ENCODE measurements around the gene PRKCA. TPM values are rescaled to one million over a fixed set of nuclear protein-coding genes. Genes with fewer than 3 reads are reported as not detected.

Gene PRKCA
- total and polyA plus RNA-seq, 9 of the 15 experiments (the other 6 are each of a cell fraction or from before 2014, with no cell fraction given): 3.2 to 33.0 (median 17.8) TPM

DNA sequence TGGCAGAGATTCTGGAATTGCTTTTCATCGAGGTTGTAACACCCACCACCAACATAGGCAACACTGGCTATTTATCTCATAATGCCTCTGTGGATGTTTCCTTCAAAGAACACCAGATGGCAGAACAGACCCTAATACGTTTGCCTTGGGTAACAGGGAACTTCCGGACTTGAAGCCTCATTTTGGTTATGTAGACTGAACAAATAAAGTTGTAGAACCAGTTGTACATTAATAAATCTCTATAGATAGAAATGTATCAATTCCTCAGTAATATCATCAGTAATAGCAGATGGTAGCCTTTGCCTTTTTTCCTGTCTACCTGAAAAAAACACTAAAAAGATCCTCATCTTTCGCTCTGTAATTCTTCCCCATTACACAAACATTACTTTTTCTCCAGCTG is 47.3 kb upstream of the PRKCA start (continued):
- TF ChIP-seq, protein P1, sequence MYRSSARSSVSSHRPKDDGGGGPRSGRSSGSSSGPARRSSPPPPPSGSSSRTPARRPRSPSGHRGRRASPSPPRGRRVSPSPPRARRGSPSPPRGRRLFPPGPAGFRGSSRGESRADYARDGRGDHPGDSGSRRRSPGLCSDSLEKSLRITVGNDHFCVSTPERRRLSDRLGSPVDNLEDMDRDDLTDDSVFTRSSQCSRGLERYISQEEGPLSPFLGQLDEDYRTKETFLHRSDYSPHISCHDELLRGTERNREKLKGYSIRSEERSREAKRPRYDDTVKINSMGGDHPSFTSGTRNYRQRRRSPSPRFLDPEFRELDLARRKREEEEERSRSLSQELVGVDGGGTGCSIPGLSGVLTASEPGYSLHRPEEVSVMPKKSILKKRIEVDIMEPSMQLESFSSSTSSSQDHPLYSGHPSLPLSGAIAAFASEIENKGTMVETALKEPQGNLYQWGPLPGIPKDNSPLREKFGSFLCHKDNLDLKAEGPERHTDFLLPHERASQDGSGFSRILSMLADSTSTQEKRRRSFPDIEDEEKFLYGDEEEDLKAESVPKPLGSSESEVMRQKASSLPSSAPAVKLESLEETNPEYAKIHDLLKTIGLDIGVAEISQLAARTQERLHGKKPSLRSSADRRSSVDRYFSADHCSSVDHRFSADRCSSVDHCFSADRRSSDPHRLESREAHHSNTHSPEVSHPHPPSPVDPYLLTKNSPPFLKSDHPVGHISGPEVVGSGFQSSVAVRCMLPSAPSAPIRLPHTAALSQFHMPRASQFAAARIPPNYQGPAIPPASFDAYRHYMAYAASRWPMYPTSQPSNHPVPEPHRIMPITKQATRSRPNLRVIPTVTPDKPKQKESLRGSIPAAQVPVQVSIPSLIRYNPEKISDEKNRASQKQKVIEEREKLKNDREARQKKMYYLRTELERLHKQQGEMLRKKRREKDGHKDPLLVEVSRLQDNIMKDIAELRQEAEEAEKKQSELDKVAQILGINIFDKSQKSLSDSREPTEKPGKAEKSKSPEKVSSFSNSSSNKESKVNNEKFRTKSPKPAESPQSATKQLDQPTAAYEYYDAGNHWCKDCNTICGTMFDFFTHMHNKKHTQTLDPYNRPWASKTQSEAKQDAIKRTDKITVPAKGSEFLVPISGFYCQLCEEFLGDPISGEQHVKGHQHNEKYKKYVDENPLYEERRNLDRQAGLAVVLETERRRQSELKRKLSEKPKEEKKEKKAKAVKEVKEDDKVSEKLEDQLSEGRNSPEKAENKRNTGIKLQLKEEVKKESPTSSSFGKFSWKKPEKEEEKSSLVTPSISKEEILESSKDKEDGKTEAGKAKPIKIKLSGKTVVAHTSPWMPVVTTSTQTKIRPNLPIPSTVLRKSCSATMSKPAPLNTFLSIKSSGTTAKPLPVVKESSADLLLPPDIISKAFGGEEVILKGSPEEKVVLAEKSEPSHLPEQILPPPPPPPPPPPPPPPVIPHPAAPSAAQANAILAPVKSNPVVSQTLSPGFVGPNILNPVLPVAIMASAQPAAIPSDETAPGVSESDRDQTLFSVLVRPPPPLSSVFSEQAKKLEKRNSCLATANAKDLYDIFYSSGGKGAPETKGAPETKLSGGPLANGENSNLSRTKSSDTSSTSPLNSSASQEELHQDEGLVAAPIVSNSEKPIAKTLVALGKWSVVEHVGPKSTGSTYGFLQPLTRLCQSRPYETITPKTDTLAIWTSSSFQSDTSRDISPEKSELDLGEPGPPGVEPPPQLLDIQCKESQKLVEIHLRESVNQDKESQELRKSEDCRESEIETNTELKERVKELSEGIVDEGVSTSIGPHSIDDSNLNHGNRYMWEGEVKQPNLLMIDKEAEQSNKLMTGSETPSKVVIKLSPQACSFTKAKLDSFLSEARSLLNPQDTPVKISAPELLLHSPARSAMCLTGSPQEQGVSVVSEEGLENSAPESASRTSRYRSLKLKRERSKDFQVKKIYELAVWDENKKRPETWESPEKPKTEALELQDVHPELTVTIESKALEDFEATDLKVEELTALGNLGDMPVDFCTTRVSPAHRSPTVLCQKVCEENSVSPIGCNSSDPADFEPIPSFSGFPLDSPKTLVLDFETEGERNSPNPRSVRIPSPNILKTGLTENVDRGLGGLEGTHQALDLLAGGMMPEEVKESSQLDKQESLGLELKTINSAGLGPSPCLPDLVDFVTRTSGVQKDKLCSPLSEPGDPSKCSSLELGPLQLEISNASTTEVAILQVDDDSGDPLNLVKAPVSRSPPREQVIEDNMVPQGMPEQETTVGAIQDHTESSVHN (IDR thresholded peaks at IDR 0.05; ENCODE audit: borderline replicate concordance in 1 of 2, low read depth in 1 of 2): peak in 1 of 2 experiments; percentile 40; a peak in 1 of 4 replicates
- TF ChIP-seq SIRT6 (IDR thresholded peaks at IDR 0.05; ENCODE audit: low read depth, low read length): no peak
- peak; percentile 97 to 98 for TF ChIP-seq RAD21 (CRISPR knock-in tag; conservative IDR thresholded peaks at IDR 0.05 in 1 of 2, IDR thresholded peaks at IDR 0.05 in 1 of 2)
- no peak for TF ChIP-seq SRSF7 (optimal IDR thresholded peaks at IDR 0.05; ENCODE audit: low read depth, low read length)
- TF ChIP-seq, protein P2, sequence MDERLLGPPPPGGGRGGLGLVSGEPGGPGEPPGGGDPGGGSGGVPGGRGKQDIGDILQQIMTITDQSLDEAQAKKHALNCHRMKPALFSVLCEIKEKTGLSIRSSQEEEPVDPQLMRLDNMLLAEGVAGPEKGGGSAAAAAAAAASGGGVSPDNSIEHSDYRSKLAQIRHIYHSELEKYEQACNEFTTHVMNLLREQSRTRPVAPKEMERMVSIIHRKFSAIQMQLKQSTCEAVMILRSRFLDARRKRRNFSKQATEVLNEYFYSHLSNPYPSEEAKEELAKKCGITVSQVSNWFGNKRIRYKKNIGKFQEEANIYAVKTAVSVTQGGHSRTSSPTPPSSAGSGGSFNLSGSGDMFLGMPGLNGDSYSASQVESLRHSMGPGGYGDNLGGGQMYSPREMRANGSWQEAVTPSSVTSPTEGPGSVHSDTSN (CRISPR knock-in tag; IDR thresholded peaks at IDR 0.05; ENCODE audit: low read depth): no peak
- TF ChIP-seq, protein P2 (tag; conservative IDR thresholded peaks at IDR 0.05; ENCODE audit: low read depth): no peak
- TF ChIP-seq NELFE (IDR thresholded peaks at IDR 0.05; ENCODE audit: insufficient read depth, insufficient read length): no peak
- TF ChIP-seq TGIF2 (CRISPR knock-in tag; IDR thresholded peaks at IDR 0.05): no peak
- TF ChIP-seq, protein P3, sequence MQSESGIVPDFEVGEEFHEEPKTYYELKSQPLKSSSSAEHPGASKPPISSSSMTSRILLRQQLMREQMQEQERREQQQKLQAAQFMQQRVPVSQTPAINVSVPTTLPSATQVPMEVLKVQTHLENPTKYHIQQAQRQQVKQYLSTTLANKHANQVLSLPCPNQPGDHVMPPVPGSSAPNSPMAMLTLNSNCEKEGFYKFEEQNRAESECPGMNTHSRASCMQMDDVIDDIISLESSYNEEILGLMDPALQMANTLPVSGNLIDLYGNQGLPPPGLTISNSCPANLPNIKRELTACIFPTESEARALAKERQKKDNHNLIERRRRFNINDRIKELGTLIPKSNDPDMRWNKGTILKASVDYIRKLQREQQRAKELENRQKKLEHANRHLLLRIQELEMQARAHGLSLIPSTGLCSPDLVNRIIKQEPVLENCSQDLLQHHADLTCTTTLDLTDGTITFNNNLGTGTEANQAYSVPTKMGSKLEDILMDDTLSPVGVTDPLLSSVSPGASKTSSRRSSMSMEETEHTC (IDR thresholded peaks at IDR 0.05): no peak
- TF ChIP-seq SMARCA5 (IDR thresholded peaks at IDR 0.05): no peak
- TF ChIP-seq ZNF785 (CRISPR knock-in tag; IDR thresholded peaks at IDR 0.05): no peak
- TF ChIP-seq FOXK2 (conservative IDR thresholded peaks at IDR 0.05 in 1 of 2, IDR thresholded peaks at IDR 0.05 in 1 of 2; ENCODE audit: low read depth in 2 of 2): peak in 1 of 2 experiments; percentile 58; a peak in 1 of 4 replicates
- no peak for TF ChIP-seq ZNF274 (IDR thresholded peaks at IDR 0.05; ENCODE audit: borderline replicate concordance, low read depth, low read length)
- TF ChIP-seq, protein P4, sequence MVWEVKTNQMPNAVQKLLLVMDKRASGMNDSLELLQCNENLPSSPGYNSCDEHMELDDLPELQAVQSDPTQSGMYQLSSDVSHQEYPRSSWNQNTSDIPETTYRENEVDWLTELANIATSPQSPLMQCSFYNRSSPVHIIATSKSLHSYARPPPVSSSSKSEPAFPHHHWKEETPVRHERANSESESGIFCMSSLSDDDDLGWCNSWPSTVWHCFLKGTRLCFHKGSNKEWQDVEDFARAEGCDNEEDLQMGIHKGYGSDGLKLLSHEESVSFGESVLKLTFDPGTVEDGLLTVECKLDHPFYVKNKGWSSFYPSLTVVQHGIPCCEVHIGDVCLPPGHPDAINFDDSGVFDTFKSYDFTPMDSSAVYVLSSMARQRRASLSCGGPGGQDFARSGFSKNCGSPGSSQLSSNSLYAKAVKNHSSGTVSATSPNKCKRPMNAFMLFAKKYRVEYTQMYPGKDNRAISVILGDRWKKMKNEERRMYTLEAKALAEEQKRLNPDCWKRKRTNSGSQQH (CRISPR knock-in tag; IDR thresholded peaks at IDR 0.05): no peak
- TF ChIP-seq PML (IDR thresholded peaks at IDR 0.05; ENCODE audit: low read length): no peak

Data from K562 (cell line).